ENCODE measurements around the gene BOK.

GRCh38 chr2:241617431-241618154 lies 59.0 kb downstream of the BOK start:
- no peak for TF ChIP-seq JUND (IDR thresholded peaks at IDR 0.05; ENCODE audit: low read depth, low read length)
- TF ChIP-seq TCF7 (IDR thresholded peaks at IDR 0.05; ENCODE audit: borderline replicate concordance) = no peak
- no peak for TF ChIP-seq ZSCAN29 (IDR thresholded peaks at IDR 0.05)
- no peak for TF ChIP-seq CTCF (IDR thresholded peaks at IDR 0.05 in 2 of 3, conservative IDR thresholded peaks at IDR 0.05 in 1 of 3; ENCODE audit: control insufficient read depth in 2 of 3, extremely low read depth in 1 of 3, insufficient read depth in 1 of 3, low read depth in 3 of 3, low read length in 3 of 3)
- TF ChIP-seq EZH2 (IDR thresholded peaks at IDR 0.05; ENCODE audit: borderline replicate concordance, control insufficient read depth, low read depth, low read length) = no peak

Measured in GM12878 (cell line).